Heart left ventricle (tissue), 13 donors: ENCODE results near the gene RPS8.

Experiments
- CTCF ChIP-seq, 12 donors: fragments of 200-600 bp; sonication (generic) in 4 of 12; IDR thresholded peaks; one replicate each; pipeline versions ENCODE4 v1.5.0 to v1.8.0; 2018 to 2022; ENCODE audit warnings: antibody characterized with exemption in 12 of 12, mild to moderate bottlenecking in 5 of 12
- POLR2A ChIP-seq, 2 donors: fragments of 450-650 bp; IDR thresholded peaks; one replicate each; pipeline ENCODE4 v1.6.1; 2017; ENCODE audit warnings: antibody characterized with exemption in 2 of 2, mild to moderate bottlenecking in 2 of 2, moderate library complexity in 2 of 2
- donor health status: ischemic (EF 13 %, LVEDD 7.1; RV severe dilation, severe dysfunction).
- donor health status: DM: no; HTN: yes; CAD: no.
- donor health status: DM: no; HTN: no; CAD: no.
- donor health status: ischemic (EF 25% LVEDD 6.9; RV normal size, moderate dysfunction).
- donor health status: ischemic (EF 25% LVEDD 5.7; RV mildly dilated, moderate dysfunction).
- donor health status: ischemic (EF 35%, LVEDD 5.7; RV mildly dilated, moderate dysfunction).
- donor health status: nonischemic (EF 11% LVEDD 7.7; RV severe dilation, severe dysfunction).
- donor health status: DM: yes; HTN: yes; CAD: no.
- donor health status: PGD.
- donor health status: ischemic (EF 29% LVEDD 5.4; RV normal size, mild dysfunction).
- donor health status: nonischemic (EF 23%, LVEDD 6.1; RV moderate dilation, normal function).

GRCh38 chr1:44819608-44820327 lies 44.4 kb downstream of the RPS8 start:
- TF ChIP-seq CTCF (IDR thresholded peaks at IDR 0.05), result peak in 3 of 12 donors; percentile 8 to 26 (median 10)
- TF ChIP-seq POLR2A (IDR thresholded peaks at IDR 0.05), result peak; percentile 52 to 61
